GM12878 (cell line): ENCODE data around the gene SNX19. TPM values are rescaled to one million over a fixed set of nuclear protein-coding genes. Genes with fewer than 3 reads are reported as not detected.

ENCODE experiments used
- CEBPB ChIP-seq, 2 experiments: fragments of 150-350 bp in 1 of 2; IDR thresholded peaks; 2 replicates each; pipeline ENCODE4 v1.6.1; 2012 to 2014; ENCODE audit warnings: low read depth in 2 of 2, low read length in 2 of 2, borderline replicate concordance in 1 of 2, inconsistent platforms in 1 of 2
- HDAC2 ChIP-seq: fragments of 200-600 bp; sonication (generic); IDR thresholded peaks from 2 replicates; pipeline ENCODE4 v1.6.1; 2017
- MTA2 ChIP-seq: fragments of 450-650 bp; IDR thresholded peaks from 2 replicates; pipeline ENCODE4 v1.6.1; 2016; ENCODE audit warnings: low read depth, mild to moderate bottlenecking, moderate library complexity
- NFXL1 ChIP-seq: fragments of 450-650 bp; IDR thresholded peaks from 2 replicates; pipeline ENCODE4 v1.6.1; 2017; ENCODE audit warnings: antibody characterized with exemption, mild to moderate bottlenecking, borderline replicate concordance
- NFYA ChIP-seq: IDR thresholded peaks from 2 replicates; pipeline ENCODE4 v1.6.1; 2011; ENCODE audit warnings: low read depth, mild to moderate bottlenecking, low read length, improper control_type of control experiment, borderline replicate concordance
- PAX5 ChIP-seq: IDR thresholded peaks from 2 replicates; pipeline ENCODE4 v1.6.1; 2011; ENCODE audit warnings: low read depth, low read length, borderline replicate concordance
- PAX8 ChIP-seq: fragments of 450-650 bp; IDR thresholded peaks from 2 replicates; pipeline ENCODE4 v1.6.1; 2017; ENCODE audit warnings: mild to moderate bottlenecking, moderate library complexity
- POLR2A ChIP-seq: IDR thresholded peaks from 2 replicates; pipeline ENCODE4 v1.6.1; 2011; ENCODE audit warnings: low read depth, mild to moderate bottlenecking, low read length
- POLR2AphosphoS2 ChIP-seq: IDR thresholded peaks from 2 replicates; pipeline ENCODE4 v1.6.1; 2011; ENCODE audit warnings: low read depth, mild to moderate bottlenecking, low read length, improper control_type of control experiment, moderate library complexity
- RFX5 ChIP-seq: IDR thresholded peaks from 2 replicates; pipeline ENCODE4 v1.6.1; 2011; ENCODE audit warnings: low read depth, low read length, improper control_type of control experiment
- SP1 ChIP-seq: IDR thresholded peaks from one replicate; pipeline ENCODE4 v1.6.1; 2011; ENCODE audit warnings: low read depth, low read length
- SPI1 ChIP-seq: IDR thresholded peaks from 2 replicates; pipeline ENCODE4 v1.6.1; 2011; ENCODE audit warnings: low read depth, mild to moderate bottlenecking, low read length, moderate library complexity, borderline replicate concordance; ENCODE audit not compliant: insufficient read depth
- SUPT20H ChIP-seq: IDR thresholded peaks from 2 replicates; pipeline ENCODE4 v1.6.1; 2011; ENCODE audit warnings: low read depth, mild to moderate bottlenecking, low read length, moderate library complexity, borderline replicate concordance; ENCODE audit not compliant: control insufficient read depth
- polyA plus RNA-seq, 11 experiments: library from polyadenylated mRNA; depleted of rRNA in 4 of 11; unstranded in 6 of 11; stranded (reverse) in 5 of 11; fragments of >200 nt; fragmentation: Nextera tagmentation in 4 of 11; fragmentation: Illumina TruSeq in 1 of 11; extraction: Ambion mirVana in 4 of 11; extraction: Trizol in 1 of 11; gene quantifications; 1 replicate in 1 of 11; 2 replicates in 10 of 11; pipeline versions ENCODE4 v1.2.1 to v1.2.3, GENCODE V29; 2011 to 2016; ENCODE audit warnings: inconsistent platforms in 2 of 11, missing spikeins in 2 of 11, low read depth in 1 of 11
- total RNA-seq, 4 experiments: library from RNA; depleted of rRNA in 3 of 4; stranded (reverse); fragments of >200 nt in 3 of 4; fragmentation: Illumina TruSeq in 1 of 4; extraction: Trizol in 1 of 4; gene quantifications; 2 replicates each; pipeline versions ENCODE4 v1.2.1 to v1.2.3, GENCODE V29; 2013 to 2021
- TF ChIP-seq, protein P1 (sequence below): IDR thresholded peaks from 2 replicates; pipeline ENCODE4 v1.6.1; 2011; ENCODE audit warnings: mild to moderate bottlenecking, low read depth, low read length, moderate library complexity; ENCODE audit not compliant: insufficient replicate concordance
- TF ChIP-seq, protein P2 (sequence below): IDR thresholded peaks from 2 replicates; pipeline ENCODE4 v1.6.1; 2012; ENCODE audit warnings: low read length, inconsistent platforms

Gene SNX19
- total and polyA plus RNA-seq, 10 of the 15 experiments (the other 5 are each of a cell fraction or from before 2014, with no cell fraction given), result 3.0 to 46.9 (median 30.4) TPM

DNA sequence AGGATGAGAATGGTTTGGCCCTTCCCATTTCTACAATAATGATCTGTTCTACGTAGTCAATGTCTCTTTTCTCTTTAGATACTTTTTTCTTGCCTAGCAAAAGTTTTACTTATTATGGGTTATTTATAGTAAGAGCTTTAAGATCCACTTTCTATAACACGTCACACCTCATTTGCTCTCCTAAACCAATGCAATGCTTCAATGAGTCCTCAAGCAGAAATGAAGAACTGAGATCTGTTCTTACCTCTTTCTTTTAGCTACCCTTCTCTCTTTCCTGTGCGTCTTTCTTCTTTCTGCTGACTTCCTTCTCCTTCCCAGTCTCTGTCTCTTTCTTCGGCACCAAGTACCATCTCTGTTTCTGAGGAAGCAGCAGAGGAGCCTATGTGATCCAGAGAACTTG lies 61.8 kb downstream of the SNX19 start (continued):
- TF ChIP-seq CEBPB (IDR thresholded peaks at IDR 0.05; ENCODE audit: borderline replicate concordance in 1 of 2, low read depth in 2 of 2, low read length in 2 of 2) (no peak), SUPT20H (no peak), POLR2AphosphoS2 (no peak), PAX8 (peak; percentile 72; the same call in 1 of the 2 replicates), SP1 (no peak), HDAC2 (no peak), SPI1 (peak; percentile 78), MTA2 (no peak), NFYA (no peak), RFX5 (no peak), NFXL1 (no peak), POLR2A (no peak), PAX5 (peak; percentile 98)
- TF ChIP-seq, protein P1, sequence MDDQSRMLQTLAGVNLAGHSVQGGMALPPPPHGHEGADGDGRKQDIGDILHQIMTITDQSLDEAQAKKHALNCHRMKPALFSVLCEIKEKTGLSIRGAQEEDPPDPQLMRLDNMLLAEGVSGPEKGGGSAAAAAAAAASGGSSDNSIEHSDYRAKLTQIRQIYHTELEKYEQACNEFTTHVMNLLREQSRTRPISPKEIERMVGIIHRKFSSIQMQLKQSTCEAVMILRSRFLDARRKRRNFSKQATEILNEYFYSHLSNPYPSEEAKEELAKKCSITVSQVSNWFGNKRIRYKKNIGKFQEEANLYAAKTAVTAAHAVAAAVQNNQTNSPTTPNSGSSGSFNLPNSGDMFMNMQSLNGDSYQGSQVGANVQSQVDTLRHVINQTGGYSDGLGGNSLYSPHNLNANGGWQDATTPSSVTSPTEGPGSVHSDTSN, result no peak
- TF ChIP-seq, protein P2, sequence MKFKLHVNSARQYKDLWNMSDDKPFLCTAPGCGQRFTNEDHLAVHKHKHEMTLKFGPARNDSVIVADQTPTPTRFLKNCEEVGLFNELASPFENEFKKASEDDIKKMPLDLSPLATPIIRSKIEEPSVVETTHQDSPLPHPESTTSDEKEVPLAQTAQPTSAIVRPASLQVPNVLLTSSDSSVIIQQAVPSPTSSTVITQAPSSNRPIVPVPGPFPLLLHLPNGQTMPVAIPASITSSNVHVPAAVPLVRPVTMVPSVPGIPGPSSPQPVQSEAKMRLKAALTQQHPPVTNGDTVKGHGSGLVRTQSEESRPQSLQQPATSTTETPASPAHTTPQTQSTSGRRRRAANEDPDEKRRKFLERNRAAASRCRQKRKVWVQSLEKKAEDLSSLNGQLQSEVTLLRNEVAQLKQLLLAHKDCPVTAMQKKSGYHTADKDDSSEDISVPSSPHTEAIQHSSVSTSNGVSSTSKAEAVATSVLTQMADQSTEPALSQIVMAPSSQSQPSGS, result peak; percentile 54
